PC-9 (cell line): ENCODE results near the gene PER2.

Experiments used
- CTCF ChIP-seq: fragments of 200-600 bp; sonication (generic); conservative IDR thresholded peaks from 2 replicates; pipeline ENCODE4 v1.6.1; 2017; ENCODE audit warnings: mixed run types, antibody characterized with exemption, mild to moderate bottlenecking, moderate library complexity
- EZH2 ChIP-seq: fragments of 200-600 bp; sonication (generic); IDR thresholded peaks from 2 replicates; pipeline ENCODE4 v1.8.0; 2017; ENCODE audit warnings: antibody characterized with exemption, low read depth

GRCh38 chr2:238274152-238274865 is 14.1 kb downstream of the PER2 start:
- TF ChIP-seq EZH2 (no peak), CTCF (no peak)
